Right lobe of liver (tissue), 6 donors: ENCODE results near the gene JMJD4. TPM values are rescaled to one million over a fixed set of nuclear protein-coding genes. Genes with fewer than 3 reads are reported as not detected.

Experiments
- ATAC-seq, 4 donors: fragments of 200-7000 bp; cut with Tn5 transposase; one replicate each; pipeline ENCODE4 v1.9.1; 2020; ENCODE audit warnings: mild to moderate bottlenecking in 4 of 4, moderate library complexity in 4 of 4
- DNase-seq, 3 donors: peaks; one replicate each; pipeline ENCODE4 v3.0.0-alpha.2; 2020
- H3K27ac ChIP-seq, 3 donors: fragments of 200-600 bp; one replicate each; pipeline ENCODE4 v1.8.0; 2022
- H3K27me3 ChIP-seq, 2 donors: fragments of 200-600 bp; one replicate each; pipeline ENCODE4 v1.8.0; 2022
- H3K36me3 ChIP-seq, 4 donors: fragments of 200-600 bp; sonication (generic) in 1 of 4; one replicate each; pipeline versions ENCODE4 v1.5.1 to v1.8.0; 2017 to 2022; ENCODE audit warnings: control low read depth in 1 of 4
- H3K4me1 ChIP-seq, 4 donors: fragments of 200-600 bp; sonication (generic) in 1 of 4; one replicate each; pipeline versions ENCODE4 v1.5.1 to v1.8.0; 2017 to 2022; ENCODE audit warnings: control low read depth in 1 of 4
- H3K4me3 ChIP-seq, 3 donors: fragments of 200-600 bp; one replicate each; pipeline ENCODE4 v1.8.0; 2022
- H3K9me3 ChIP-seq, 4 donors: fragments of 200-600 bp; sonication (generic) in 1 of 4; one replicate each; pipeline versions ENCODE4 v1.5.1 to v1.8.0; 2017 to 2022; ENCODE audit warnings: control low read depth in 1 of 4
- POLR2A ChIP-seq: fragments of 450-650 bp; IDR thresholded peaks from one replicate; pipeline ENCODE4 v1.6.1; 2017; ENCODE audit warnings: antibody characterized with exemption, mild to moderate bottlenecking
- WGBS: methylation state at CpG from one replicate; pipeline ENCODE4 v1.1.6; 2018; ENCODE audit warnings: low coverage, low lambda C conversion rate; ENCODE audit not compliant: insufficient coverage; ENCODE audit errors: missing lambda C conversion rate; 5-methylcytosine and 5-hydroxymethylcytosine counted together
- intact Hi-C, 2 donors: fragments of 100-400 bp; cut with DNase I; formaldehyde crosslinking; loops; one replicate each; pipeline versions ENCODE4 v1.11.2 to v1.14.1; 2022
- total RNA-seq, 6 experiments: library from RNA; depleted of rRNA in 2 of 6; stranded (reverse); fragments of >200 nt in 2 of 6; fragmentation: NEBNext Ultra II Directional in 3 of 6; extraction: Animal tissue kit (Norgen Biotek cat#: 25700) in 3 of 6; gene quantifications; one replicate each; pipeline versions ENCODE4 v1.1.0 to v1.2.4, GENCODE V29; 2016 to 2023
- TF ChIP-seq, protein P1 (sequence below), 4 donors: fragments of 200-600 bp in 3 of 4; fragments of 450-650 bp in 1 of 4; IDR thresholded peaks; one replicate each; pipeline versions ENCODE4 v1.5.1 to v1.8.0; 2016 to 2022; ENCODE audit warnings: antibody characterized with exemption in 4 of 4, mild to moderate bottlenecking in 2 of 4
- donor health status: DM: no; HTN: yes; CAD: no.
- donor health status: DM: no; HTN: no; CAD: no.
- donor health status: DM: no; HTN: no; CAD: no.
- donor health status: DM: no; HTN: yes; CAD: no.
- donor health status: DM: no; HTN: yes; CAD: no.

The JMJD4 gene
- total RNA-seq, 6 experiments from 2014 or later: 7.2 to 17.7 (median 9.5) TPM

DNA sequence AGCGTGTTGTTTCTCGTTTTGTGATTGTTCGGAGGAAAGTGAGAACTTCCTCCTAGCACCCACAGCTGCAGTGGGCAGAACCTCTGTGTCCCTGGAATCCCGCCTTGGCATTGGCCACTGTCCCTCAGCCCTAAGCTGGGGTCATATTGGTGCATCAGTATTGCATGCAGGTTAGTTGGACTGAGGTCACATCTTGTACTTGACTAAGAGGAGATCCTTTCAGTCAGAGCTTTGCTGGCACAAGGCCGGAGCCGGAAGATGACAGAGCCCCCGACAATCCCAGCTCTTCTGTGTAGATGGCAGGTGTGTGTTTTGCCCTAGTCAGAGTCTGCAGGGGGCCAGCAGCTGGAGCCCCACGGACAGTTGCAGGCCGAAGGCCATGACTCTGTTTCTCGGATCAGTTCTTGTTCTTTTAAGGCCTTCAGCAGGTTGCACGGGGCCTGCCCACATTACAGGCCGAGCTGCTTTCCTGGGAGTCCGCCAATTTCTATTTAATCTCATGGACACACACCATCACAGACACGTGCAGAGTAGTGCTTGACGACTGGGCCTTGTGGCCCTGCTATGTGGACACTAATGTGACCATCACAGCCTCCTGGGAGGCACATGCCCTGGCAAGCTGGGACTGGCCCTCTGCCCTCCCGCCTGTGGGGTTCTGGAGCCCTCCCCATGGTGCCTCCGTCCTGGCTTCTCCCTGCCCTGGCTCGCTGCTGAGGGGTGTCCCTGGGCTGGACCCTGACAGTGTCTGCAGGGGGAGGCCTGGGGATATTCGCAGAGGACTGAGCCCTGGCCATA is 15.0 kb upstream of the JMJD4 start:
- ATAC-seq (peak in 1 of 4 donors; percentile 89), DNase-seq (peak in 1 of 3 donors; percentile 50)
- Histone ChIP-seq H3K4me3 (no peak overlapping the region), H3K4me1 (peaks cover 0 to 25% (median 0%) of the 10 kb centered on the region in 4 donors), H3K9me3 (no peaks in the 10 kb centered on the region), H3K27me3 (no peaks in the 10 kb centered on the region), H3K27ac (peak overlapping the region in 1 of 3 donors; percentile 43), H3K36me3 (peaks cover 0 to 11% (median 4%) of the 10 kb centered on the region in 4 donors)
- TF ChIP-seq POLR2A: no peak
- TF ChIP-seq, protein P1, sequence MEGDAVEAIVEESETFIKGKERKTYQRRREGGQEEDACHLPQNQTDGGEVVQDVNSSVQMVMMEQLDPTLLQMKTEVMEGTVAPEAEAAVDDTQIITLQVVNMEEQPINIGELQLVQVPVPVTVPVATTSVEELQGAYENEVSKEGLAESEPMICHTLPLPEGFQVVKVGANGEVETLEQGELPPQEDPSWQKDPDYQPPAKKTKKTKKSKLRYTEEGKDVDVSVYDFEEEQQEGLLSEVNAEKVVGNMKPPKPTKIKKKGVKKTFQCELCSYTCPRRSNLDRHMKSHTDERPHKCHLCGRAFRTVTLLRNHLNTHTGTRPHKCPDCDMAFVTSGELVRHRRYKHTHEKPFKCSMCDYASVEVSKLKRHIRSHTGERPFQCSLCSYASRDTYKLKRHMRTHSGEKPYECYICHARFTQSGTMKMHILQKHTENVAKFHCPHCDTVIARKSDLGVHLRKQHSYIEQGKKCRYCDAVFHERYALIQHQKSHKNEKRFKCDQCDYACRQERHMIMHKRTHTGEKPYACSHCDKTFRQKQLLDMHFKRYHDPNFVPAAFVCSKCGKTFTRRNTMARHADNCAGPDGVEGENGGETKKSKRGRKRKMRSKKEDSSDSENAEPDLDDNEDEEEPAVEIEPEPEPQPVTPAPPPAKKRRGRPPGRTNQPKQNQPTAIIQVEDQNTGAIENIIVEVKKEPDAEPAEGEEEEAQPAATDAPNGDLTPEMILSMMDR (IDR thresholded peaks at IDR 0.05): no peak
- WGBS: 58% methylated on average over 5 of the region's 19 CpGs
- intact Hi-C loops: no loop called here

DNA sequence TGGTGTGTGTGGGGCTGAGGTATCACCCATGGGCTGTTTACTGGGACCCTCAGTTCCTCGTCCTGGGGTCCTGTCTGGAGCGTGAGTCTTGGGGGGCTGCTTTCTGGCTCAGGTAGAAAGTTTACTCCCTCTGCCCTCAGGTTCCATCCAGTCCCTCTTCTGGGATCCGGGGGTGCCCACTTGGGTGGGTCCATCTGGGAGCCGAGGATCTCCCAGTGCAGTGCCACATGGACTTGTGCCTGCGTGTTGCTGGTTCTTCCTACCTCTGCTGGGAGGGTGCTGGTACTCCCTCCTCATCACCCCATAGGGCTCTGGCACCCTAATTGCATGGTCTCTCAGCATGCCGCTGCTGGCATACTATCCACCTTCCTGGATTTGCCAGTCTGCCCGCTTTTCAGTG is 14.1 kb upstream of the JMJD4 start:
- Histone ChIP-seq H3K4me3 (no peak overlapping the region), H3K36me3 (peaks cover 0 to 11% (median 4%) of the 10 kb centered on the region in 4 donors), H3K9me3 (no peaks in the 10 kb centered on the region), H3K4me1 (peaks cover 0 to 25% (median 0%) of the 10 kb centered on the region in 4 donors), H3K27me3 (no peaks in the 10 kb centered on the region), H3K27ac (no peak overlapping the region)
- no peak for TF ChIP-seq POLR2A
- TF ChIP-seq, protein P1 (IDR thresholded peaks at IDR 0.05): no peak
- WGBS: 79% methylated on average over 3 of the region's 7 CpGs
- intact Hi-C loops: no loop called here
- ATAC-seq (no peak), DNase-seq (no peak)

DNA sequence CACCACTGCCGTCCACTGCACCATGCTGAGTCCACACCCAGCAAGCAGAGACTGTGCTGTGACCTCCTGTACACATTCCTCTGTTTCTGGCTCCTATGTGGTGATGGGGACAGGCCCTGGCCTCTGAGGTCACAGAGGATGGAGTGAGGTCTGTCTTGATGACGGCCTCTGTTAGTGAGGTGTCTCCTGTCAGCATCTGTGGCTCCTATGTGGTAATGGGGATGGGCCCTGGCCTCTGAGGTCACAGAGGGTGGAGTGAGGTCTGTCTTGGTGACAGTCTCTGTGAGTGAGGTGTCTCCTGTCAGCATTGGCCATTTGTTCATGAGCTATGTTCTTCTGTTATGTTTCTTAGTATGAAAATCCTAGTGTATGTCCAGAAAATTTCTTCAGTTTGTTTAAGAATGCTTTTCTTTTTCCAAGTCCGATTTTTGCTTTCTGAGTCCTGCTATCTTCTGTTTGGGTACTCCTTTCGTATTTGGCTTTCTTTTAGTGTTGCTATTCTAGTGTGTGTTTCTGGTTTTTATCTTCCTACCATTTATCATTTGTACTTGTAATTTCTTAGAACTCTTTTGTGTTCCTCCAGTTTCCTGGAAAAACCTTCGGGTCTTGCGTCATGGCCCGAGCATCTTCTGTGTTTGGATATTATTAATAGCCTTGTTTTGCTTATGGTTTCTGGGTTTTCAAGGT is 13.5 kb upstream of the JMJD4 start:
- peaks cover 0 to 23% (median 0%) of the 10 kb centered on the region in 4 donors for H3K4me1 ChIP-seq
- intact Hi-C loops: no loop called here
- ATAC-seq (peak in 1 of 4 donors; percentile 38), DNase-seq (no peak)
- 45% methylated on average over 5 of the region's 7 CpGs for WGBS
- no peaks in the 10 kb centered on the region for H3K27me3 ChIP-seq
- H3K4me3 ChIP-seq: no peak overlapping the region
- no peaks in the 10 kb centered on the region for H3K9me3 ChIP-seq
- H3K36me3 ChIP-seq: peaks cover 0 to 11% (median 4%) of the 10 kb centered on the region in 4 donors
- no peak overlapping the region for H3K27ac ChIP-seq
- TF ChIP-seq, protein P1 (IDR thresholded peaks at IDR 0.05): no peak
- TF ChIP-seq POLR2A: no peak

DNA sequence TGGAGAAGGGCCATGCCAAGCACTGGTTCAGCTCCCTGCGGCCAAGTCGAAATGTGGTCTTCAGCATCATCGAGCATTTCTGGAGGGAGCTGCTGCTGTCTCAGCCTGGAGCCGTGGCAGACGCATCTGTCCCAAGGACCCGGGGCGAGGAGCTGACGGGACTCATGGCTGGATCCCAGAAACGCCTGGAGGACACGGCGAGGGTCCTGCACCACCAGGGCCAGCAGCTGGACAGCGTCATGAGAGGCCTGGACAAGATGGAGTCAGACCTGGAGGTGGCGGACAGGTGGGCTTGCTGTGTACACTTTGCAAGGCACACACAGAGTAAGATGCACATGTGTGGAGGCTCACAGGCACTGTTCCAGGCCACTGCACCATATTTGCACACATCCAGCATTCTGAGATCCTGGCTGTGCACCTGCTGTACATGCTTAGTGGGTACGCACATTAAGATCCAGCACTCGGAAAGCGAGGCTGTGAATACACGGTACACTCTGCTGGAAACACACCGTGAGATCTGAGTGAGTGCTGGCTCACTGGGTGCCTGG is 12.9 kb upstream of the JMJD4 start:
- H3K9me3 ChIP-seq: no peaks in the 10 kb centered on the region
- WGBS: 100% methylated on average over 1 of the region's 18 CpGs
- peaks cover 0 to 19% (median 0%) of the 10 kb centered on the region in 4 donors for H3K4me1 ChIP-seq
- intact Hi-C loops: no loop called here
- TF ChIP-seq, protein P1 (IDR thresholded peaks at IDR 0.05): no peak
- no peak for TF ChIP-seq POLR2A
- peaks cover 0 to 11% (median 4%) of the 10 kb centered on the region in 4 donors for H3K36me3 ChIP-seq
- no peaks in the 10 kb centered on the region for H3K27me3 ChIP-seq
- H3K27ac ChIP-seq: no peak overlapping the region
- no peak for ATAC-seq
- DNase-seq: no peak
- no peak overlapping the region for H3K4me3 ChIP-seq
